Activated CD8-positive, alpha-beta memory T cell treated with anti-CD3 and anti-CD28 coated beads, Interleukin-2, amount 10 ng/mL, durations not matched to agents 7 days and 5 days (primary cell): Measurements from ENCODE around the gene PIM1. TPM values are rescaled to one million over a fixed set of nuclear protein-coding genes. Genes with fewer than 3 reads are reported as not detected.

Experiments used
- ATAC-seq: fragments of 150-1000 bp; cut with Tn5 transposase; one replicate; pipeline ENCODE4 v1.10.0; 2021; ENCODE audit warnings: moderate library complexity
- CTCF ChIA-PET: fragments of 350-600 bp; sonication (Branson Sonifier 250); formaldehyde crosslinking; loops from one replicate; lab custom pipeline; 2021; ENCODE audit warnings: antibody characterized with exemption; lab: Charles Lee
- DNase-seq: peaks from one replicate; pipeline ENCODE4 v3.0.0-alpha.2; 2020
- H3K27ac Mint-ChIP-seq: one replicate; pipeline ENCODE4 v1.8.0; 2021; ENCODE audit warnings: mild to moderate bottlenecking, mixed read lengths
- H3K27me3 Mint-ChIP-seq: one replicate; pipeline ENCODE4 v1.8.0; 2021; ENCODE audit warnings: mixed read lengths
- H3K36me3 Mint-ChIP-seq: one replicate; pipeline ENCODE4 v1.8.0; 2021; ENCODE audit warnings: mild to moderate bottlenecking, mixed read lengths
- H3K4me1 Mint-ChIP-seq: one replicate; pipeline ENCODE4 v1.8.0; 2021; ENCODE audit warnings: mixed read lengths
- H3K4me3 Mint-ChIP-seq: one replicate; pipeline ENCODE4 v1.8.0; 2021; ENCODE audit warnings: mild to moderate bottlenecking, moderate library complexity, mixed read lengths
- H3K9me3 Mint-ChIP-seq: one replicate; pipeline ENCODE4 v1.8.0; 2022; ENCODE audit warnings: low read depth, mixed read lengths
- total RNA-seq, 2 experiments: library from RNA; stranded (reverse); gene quantifications; one replicate each; pipeline ENCODE4 v1.2.3, GENCODE V29; 2021

Gene PIM1
- total RNA-seq, 2 experiments from 2014 or later, result 361 to 464 TPM

DNA sequence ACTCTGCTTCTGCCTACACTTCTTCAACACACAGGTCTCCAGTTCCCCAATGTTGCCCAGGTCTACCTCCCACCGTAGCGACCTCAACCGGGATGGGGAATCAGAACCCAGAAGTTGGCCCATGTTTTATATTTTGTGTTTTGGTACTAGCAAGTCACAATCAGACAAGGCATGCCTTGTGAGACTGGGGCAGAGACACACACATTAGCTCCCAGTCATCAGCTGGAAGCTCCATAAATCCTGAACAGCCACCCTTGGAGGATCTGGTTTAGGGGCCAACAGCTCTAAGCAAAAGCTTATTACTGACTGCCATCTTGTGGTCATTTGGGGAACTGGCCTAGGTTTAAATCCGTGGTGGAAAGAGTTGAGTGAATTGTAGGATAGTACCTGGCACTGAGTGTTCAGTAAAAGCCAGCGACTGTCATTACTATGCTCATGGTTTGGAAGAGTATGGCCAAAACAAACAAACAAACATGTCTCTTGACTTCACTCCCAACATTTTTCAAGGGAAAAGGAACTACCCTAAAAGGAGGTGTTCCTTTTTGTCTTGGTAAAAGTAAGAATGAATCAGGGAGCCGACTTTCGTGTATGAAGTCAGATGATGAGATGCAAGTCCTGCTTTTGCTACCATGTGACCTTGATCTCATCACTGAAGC lies 40.5 kb downstream of the PIM1 start:
- Mint-ChIP-seq H3K36me3 (no peaks in the 10 kb centered on the region), H3K4me1 (peaks cover 46% of the 10 kb centered on the region), H3K27me3 (no peaks in the 10 kb centered on the region), H3K9me3 (no peaks in the 10 kb centered on the region), H3K4me3 (no peak overlapping the region), H3K27ac (peak overlapping the region; percentile 91)
- CTCF ChIA-PET, result interaction anchor here (0.6 to 21.2 kb wide), 36 partner anchors 10 to 587 kb away, joined by 3 to 899 read pairs (median 4); partner anchors contain the start of genes C6orf89, MTCH1 and PIM1
- ATAC-seq (peak; percentile 51), DNase-seq (peak; percentile 88)

DNA sequence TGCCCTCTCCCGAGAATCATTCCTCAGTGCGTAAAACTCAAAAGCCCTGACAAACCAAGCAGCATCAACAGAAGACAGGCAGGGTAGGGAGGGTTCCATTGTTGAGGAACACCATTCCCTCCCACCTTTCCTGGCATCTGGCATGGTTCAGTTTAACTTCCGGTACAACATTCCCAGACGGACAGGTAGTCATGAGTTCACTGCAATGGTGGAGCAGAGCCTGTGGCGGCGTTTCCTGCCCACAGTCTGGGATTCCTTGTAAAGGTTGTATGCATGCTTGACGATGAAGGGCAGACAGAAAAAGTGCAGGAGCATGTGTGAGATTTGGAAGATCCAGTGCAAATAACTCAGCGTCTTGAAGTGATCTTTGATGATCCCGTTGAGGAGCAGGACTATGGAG lies 42.3 kb downstream of the PIM1 start:
- no peak for DNase-seq
- no peaks in the 10 kb centered on the region for H3K9me3 Mint-ChIP-seq
- H3K27ac Mint-ChIP-seq, result no peak overlapping the region
- no peak overlapping the region for H3K4me3 Mint-ChIP-seq
- H3K27me3 Mint-ChIP-seq, result no peaks in the 10 kb centered on the region
- no peak for ATAC-seq
- CTCF ChIA-PET, result interaction anchor here (1.1 to 21.2 kb wide), 8 partner anchors 28 to 446 kb away, joined by 3 to 899 read pairs (median 7); partner anchors contain the start of gene C6orf89
- peaks cover 32% of the 10 kb centered on the region for H3K4me1 Mint-ChIP-seq
- no peaks in the 10 kb centered on the region for H3K36me3 Mint-ChIP-seq

DNA sequence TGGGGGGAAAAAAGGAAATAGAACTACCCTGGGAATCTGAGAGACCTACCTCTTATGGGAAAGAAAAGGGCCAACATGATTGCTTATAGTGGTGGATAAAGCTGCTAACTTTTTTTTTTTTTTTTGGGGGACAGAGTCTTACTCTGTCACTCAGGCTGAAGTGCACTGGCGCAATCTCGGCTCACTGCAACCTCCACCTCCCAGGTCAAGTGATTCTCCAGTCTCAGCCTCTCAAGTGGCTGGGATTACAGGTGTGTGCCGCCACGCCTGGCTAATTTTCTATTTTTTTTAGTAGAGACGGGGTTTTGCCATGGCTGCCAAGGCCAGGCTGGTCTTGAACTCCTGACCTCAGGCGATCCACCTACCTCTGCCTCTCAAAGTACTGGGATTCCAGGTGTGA lies 48.1 kb downstream of the PIM1 start:
- ATAC-seq (no peak), DNase-seq (no peak)
- no peaks in the 10 kb centered on the region for H3K27me3 Mint-ChIP-seq
- CTCF ChIA-PET, result interaction anchor here (21.2 kb wide), 1 partner anchor 193 kb away, joined by 899 read pairs; no protein-coding TSS in a partner anchor
- H3K36me3 Mint-ChIP-seq, result no peaks in the 10 kb centered on the region
- no peak overlapping the region for H3K4me3 Mint-ChIP-seq
- H3K27ac Mint-ChIP-seq, result no peak overlapping the region
- H3K9me3 Mint-ChIP-seq, result no peaks in the 10 kb centered on the region
- H3K4me1 Mint-ChIP-seq, result peaks cover 23% of the 10 kb centered on the region

DNA sequence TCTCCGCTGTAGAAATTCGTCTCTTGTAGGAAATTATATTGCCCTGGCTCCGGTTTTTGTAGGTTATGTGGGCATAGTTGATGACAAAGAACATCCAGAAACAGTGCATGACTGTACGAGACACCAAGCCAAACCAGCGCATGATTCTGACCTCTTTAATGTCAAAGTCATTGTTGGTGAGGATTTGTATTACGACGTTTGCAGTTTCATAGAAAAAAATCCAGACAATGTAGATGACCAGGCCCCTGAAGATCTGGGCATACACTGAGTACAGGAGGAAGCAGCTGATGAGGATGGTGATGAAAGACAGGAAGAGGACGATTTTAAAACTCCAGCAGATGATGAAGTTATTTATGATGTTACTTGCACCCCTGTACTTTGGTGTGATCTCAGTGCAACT lies 48.6 kb downstream of the PIM1 start:
- Mint-ChIP-seq H3K27me3 (no peaks in the 10 kb centered on the region), H3K4me3 (no peak overlapping the region), H3K4me1 (peaks cover 24% of the 10 kb centered on the region), H3K27ac (no peak overlapping the region), H3K36me3 (no peaks in the 10 kb centered on the region), H3K9me3 (no peaks in the 10 kb centered on the region)
- ATAC-seq (no peak), DNase-seq (no peak)
- CTCF ChIA-PET, result interaction anchor here (2.3 kb wide), 1 partner anchor 200 kb away, joined by 14 read pairs; no protein-coding TSS in a partner anchor

DNA sequence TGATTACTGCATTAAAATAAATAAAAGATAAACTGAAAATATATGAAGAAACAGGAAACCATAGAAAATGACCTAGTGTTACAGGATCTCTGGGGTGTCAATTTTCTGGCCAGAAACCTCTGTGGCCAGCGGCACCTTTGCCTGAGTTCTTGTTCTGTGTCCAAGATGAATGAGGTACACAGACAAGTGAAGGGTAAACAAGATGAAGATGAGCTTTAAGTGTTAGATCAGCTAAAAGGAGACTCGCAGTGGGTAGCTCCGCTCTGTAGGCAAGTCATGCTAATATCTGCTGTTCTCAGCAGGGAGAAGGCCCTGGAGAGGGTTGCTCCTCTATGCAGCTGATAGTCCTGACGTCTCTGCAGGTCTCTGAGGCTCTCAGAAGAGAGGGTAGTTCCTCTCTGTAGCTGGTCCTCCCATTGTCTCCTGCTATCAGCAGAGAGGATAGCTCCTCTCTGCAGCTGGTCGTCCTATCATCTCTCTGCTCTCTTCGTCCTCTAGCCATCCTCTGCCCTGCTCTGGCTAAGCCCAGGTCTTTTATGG lies 51.7 kb downstream of the PIM1 start:
- CTCF ChIA-PET, result interaction anchor here (1.1 to 6.4 kb wide), 5 partner anchors 11 to 202 kb away, joined by 3 to 38 read pairs (median 12); no protein-coding TSS in a partner anchor
- no peaks in the 10 kb centered on the region for H3K9me3 Mint-ChIP-seq
- ATAC-seq, result no peak
- peaks cover 24% of the 10 kb centered on the region for H3K4me1 Mint-ChIP-seq
- H3K27ac Mint-ChIP-seq, result peak overlapping the region; percentile 70
- no peaks in the 10 kb centered on the region for H3K27me3 Mint-ChIP-seq
- no peaks in the 10 kb centered on the region for H3K36me3 Mint-ChIP-seq
- DNase-seq, result no peak
- peak overlapping the region; percentile 79 for H3K4me3 Mint-ChIP-seq

DNA sequence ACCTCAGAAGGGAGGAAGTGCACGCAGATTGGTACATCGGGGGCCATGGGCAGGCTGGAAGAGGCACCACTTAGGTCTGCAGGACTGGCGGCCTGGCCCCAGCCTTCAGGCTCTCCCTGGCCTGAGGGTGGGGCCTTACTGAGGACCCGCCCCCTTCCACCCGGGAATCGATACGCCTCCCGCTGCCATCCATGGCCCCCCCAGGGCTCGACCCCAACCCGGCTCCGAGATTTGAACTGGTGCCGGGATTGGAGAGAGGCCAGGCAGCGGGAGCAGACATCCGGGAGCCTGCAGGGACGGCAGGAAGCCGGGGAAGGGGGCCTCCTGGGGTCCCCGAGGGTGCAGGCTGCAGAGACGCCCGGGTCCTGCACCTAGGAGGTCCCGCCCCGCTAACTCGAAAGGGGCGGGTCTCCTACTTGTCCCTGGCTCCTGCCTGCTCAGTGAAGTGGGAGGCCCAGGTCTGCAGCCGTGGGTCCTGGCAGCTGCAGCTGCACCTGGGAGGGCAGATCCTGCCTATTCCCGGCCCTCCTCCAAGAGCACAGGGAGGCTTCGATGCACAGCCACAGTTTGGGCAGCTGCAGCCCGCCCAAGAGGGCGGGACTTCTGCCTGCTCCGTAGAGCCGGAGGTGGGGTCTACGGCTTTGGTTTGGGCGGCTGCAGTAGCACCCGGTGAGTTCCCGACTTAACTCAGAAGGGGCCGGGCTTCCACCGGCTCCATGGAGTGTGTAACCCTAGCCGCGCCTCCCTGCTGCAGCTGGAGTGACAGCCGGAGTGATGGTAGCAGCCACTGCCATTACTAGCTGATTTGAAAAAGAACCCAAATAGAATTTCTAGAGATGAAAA lies 52.4 kb downstream of the PIM1 start:
- Mint-ChIP-seq H3K9me3 (no peaks in the 10 kb centered on the region), H3K27me3 (no peaks in the 10 kb centered on the region), H3K27ac (peak overlapping the region; percentile 71), H3K4me1 (peaks cover 24% of the 10 kb centered on the region), H3K36me3 (no peaks in the 10 kb centered on the region), H3K4me3 (peak overlapping the region; percentile 79)
- CTCF ChIA-PET, result interaction anchor here (0.6 to 6.4 kb wide), 7 partner anchors 11 to 202 kb away, joined by 3 to 38 read pairs (median 4); no protein-coding TSS in a partner anchor
- ATAC-seq (peak; percentile 95), DNase-seq (peak; percentile 89)

DNA sequence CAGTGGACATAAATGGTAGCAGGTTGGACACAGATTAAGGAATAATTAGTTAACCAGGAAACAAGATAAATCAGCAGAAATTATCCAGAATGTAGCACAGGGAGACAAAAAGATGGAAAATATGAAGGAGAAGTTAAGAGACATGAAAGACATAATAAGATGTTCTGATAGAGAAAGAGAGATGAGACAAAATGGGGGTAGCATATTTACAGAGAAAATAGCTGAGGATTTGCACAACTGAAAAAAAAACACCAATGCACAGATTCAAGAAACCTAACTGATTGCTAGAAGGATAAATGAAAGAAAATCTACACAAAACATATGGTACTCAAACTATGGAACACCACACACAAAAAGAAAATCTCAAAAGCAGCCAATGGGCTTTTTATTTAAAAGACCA lies 53.0 kb downstream of the PIM1 start:
- Mint-ChIP-seq H3K27me3 (no peaks in the 10 kb centered on the region), H3K4me3 (peak overlapping the region; percentile 79), H3K27ac (no peak overlapping the region), H3K4me1 (peaks cover 24% of the 10 kb centered on the region), H3K36me3 (no peaks in the 10 kb centered on the region), H3K9me3 (no peaks in the 10 kb centered on the region)
- CTCF ChIA-PET, result interaction anchor here (0.6 to 6.4 kb wide), 4 partner anchors 12 to 203 kb away, joined by 3 to 38 read pairs (median 8); no protein-coding TSS in a partner anchor
- ATAC-seq (no peak), DNase-seq (no peak)

Other genes with a start within 250 kb of the PIM1 start
- gene PI16, start 215.4 kb upstream of the PIM1 start, total RNA-seq, result 1 to 10 TPM in 1 of 2 experiments, under 1 TPM in 1; 0.37 to 2.0 TPM
- gene MTCH1, start 184.0 kb upstream of the PIM1 start, total RNA-seq, result 100 to 1,000 TPM; 125 to 167 TPM
- gene FGD2, start 164.5 kb upstream of the PIM1 start, total RNA-seq, result 10 to 100 TPM; 15.6 to 26.3 TPM
- gene TBC1D22B, start 87.6 kb downstream of the PIM1 start, total RNA-seq, result 10 to 100 TPM; 17.3 to 17.9 TPM
- 1 to 10 TPM; 2.7 to 5.7 TPM for gene TMEM217, start 88.0 kb downstream of the PIM1 start, total RNA-seq
- gene RNF8, start 183.8 kb downstream of the PIM1 start, total RNA-seq, result 10 to 100 TPM; 28.3 to 31.1 TPM